A549 treated with GW870086 at 1 μM for 4 hours (cell line): ENCODE measurements around the gene NTF3. TPM values are rescaled to one million over a fixed set of nuclear protein-coding genes. Genes with fewer than 3 reads are reported as not detected.

Experiments used
- total RNA-seq: library from RNA; stranded (reverse); fragments of 200-300 nt; extraction: Qiagen RNA extraction; gene quantifications from 5 replicates; pipeline ENCODE4 v1.2.3, GENCODE V29; 2022; ENCODE audit warnings: low read depth

The NTF3 gene
- total RNA-seq = 0.09 TPM in 1 of 5 replicates, not detected in the others

DNA sequence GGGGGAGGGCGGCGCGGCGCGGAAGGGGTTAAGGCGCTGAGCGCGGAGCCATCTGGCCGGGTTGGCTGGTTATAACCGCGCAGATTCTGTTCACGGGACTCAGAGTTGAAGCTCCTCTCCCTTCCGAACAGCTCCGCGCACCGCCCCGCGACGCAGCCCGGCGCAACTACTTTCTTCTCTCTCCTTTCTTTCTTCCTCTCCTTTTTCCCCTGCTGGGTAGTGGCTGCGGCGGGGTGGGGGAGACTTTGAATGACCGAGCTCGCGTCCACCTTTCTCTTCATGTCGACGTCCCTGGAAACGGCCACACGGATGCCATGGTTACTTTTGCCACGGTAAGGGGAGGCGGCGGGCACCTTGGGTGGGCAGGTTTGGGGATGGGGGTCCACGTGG, at the start of gene NTF3:
NTF3 (plus strand) TSS at position 98 of the 390 bp plus-strand sequence; CDS start at position 315, 217 bp downstream.

